Measurements from ENCODE around the gene EMC10. TPM values are rescaled to one million over a fixed set of nuclear protein-coding genes. Genes with fewer than 3 reads are reported as not detected.

EMC10 gene
- total RNA-seq, 1 experiment from 2014 or later = 109 TPM

GRCh38 chr19:50427318-50427925, 48.9 kb upstream of the EMC10 start:
- H2AFZ ChIP-seq (ENCODE audit: low read length) = no peak overlapping the region
- H4K8ac ChIP-seq (replicated peaks; ENCODE audit: insufficient read length, low read depth, low read length) = no peak overlapping the region
- TF ChIP-seq CTCF (conservative IDR thresholded peaks at IDR 0.05) = no peak
- WGBS (ENCODE audit: extremely low coverage, insufficient read length, low lambda C conversion rate) = no CpG with 5 or more reads among the region's 26 CpGs
- Mint-ChIP-seq H3K36me3 (ENCODE audit: insufficient read depth in 1 of 3, low read depth in 3 of 3) (peaks cover 0 to 10% (median 3%) of the 10 kb centered on the region in 3 experiments; a peak in 5 of 7 replicates), H3K4me1 (peaks cover 13 to 18% of the 10 kb centered on the region in 2 experiments), H3K9me3 (no peaks in the 10 kb centered on the region), H3K4me3 (no peak overlapping the region), H3K27ac (no peak overlapping the region), H3K27me3 (ENCODE audit: low read depth) (peaks cover 3% of the 10 kb centered on the region; the same call in 1 of the 2 replicates)
- no peak overlapping the region for H2BK15ac ChIP-seq (ENCODE audit: low read depth, low read length)
- H3K9ac ChIP-seq (ENCODE audit: extremely low read depth, insufficient read length, low read length) = no peak overlapping the region
- no peak overlapping the region for H3K27ac ChIP-seq (ENCODE audit: insufficient read length, low read depth, low read length)
- no peaks in the 10 kb centered on the region for H3K27me3 ChIP-seq (ENCODE audit: insufficient read depth, low read length)
- H3K18ac ChIP-seq (ENCODE audit: insufficient read length, low read depth, low read length) = no peak overlapping the region
- H3T11ph ChIP-seq (ENCODE audit: low read length) = no peak overlapping the region
- H3K23me2 ChIP-seq (ENCODE audit: insufficient read length, low read depth, low read length, poor library complexity, severe bottlenecking) = peaks cover 8% of the 10 kb centered on the region
- no peak overlapping the region for H2BK20ac ChIP-seq (ENCODE audit: low read depth, low read length, poor library complexity, severe bottlenecking)
- no peak overlapping the region for H3K14ac ChIP-seq (ENCODE audit: insufficient read depth, low read length)
- no peak overlapping the region for H2BK12ac ChIP-seq (ENCODE audit: insufficient read length, low read depth, low read length)
- H3K79me2 ChIP-seq (ENCODE audit: insufficient read depth, low read length) = no peaks in the 10 kb centered on the region
- H3K23ac ChIP-seq (ENCODE audit: insufficient read length, low read depth, low read length) = no peak overlapping the region
- no peak overlapping the region for H4K5ac ChIP-seq (ENCODE audit: insufficient read length, low read depth, low read length)
- no peak overlapping the region for H4K91ac ChIP-seq (ENCODE audit: insufficient read length, low read depth, low read length)
- H2BK5ac ChIP-seq (ENCODE audit: insufficient read length, low read length) = no peak overlapping the region
- H3K4me1 ChIP-seq (ENCODE audit: insufficient read depth, low read length) = peaks cover 3% of the 10 kb centered on the region; the same call in 1 of the 2 replicates
- H2BK120ac ChIP-seq (ENCODE audit: low read depth, low read length, poor library complexity, severe bottlenecking) = no peak overlapping the region
- no peak overlapping the region for H2AK5ac ChIP-seq (ENCODE audit: insufficient read length, low read length)
- no peak for DNase-seq
- no peak overlapping the region for H3K56ac ChIP-seq (ENCODE audit: insufficient read length, low read depth, low read length)
- no peaks in the 10 kb centered on the region for H3K79me1 ChIP-seq (ENCODE audit: insufficient read depth, low read depth, low read length, poor library complexity, severe bottlenecking)
- H3K9me3 ChIP-seq (ENCODE audit: control insufficient read depth, low read depth, low read length) = no peaks in the 10 kb centered on the region
- H4K20me1 ChIP-seq (ENCODE audit: control insufficient read depth, insufficient read depth, insufficient read length) = no peaks in the 10 kb centered on the region
- H3K4ac ChIP-seq (ENCODE audit: low read depth, low read length) = no peak overlapping the region
- no peak overlapping the region for H3K4me2 ChIP-seq (ENCODE audit: insufficient read depth, insufficient read length, low read length)
